ENCODE measurements around the gene PIK3C2G.

PIK3C2G gene

DNA sequence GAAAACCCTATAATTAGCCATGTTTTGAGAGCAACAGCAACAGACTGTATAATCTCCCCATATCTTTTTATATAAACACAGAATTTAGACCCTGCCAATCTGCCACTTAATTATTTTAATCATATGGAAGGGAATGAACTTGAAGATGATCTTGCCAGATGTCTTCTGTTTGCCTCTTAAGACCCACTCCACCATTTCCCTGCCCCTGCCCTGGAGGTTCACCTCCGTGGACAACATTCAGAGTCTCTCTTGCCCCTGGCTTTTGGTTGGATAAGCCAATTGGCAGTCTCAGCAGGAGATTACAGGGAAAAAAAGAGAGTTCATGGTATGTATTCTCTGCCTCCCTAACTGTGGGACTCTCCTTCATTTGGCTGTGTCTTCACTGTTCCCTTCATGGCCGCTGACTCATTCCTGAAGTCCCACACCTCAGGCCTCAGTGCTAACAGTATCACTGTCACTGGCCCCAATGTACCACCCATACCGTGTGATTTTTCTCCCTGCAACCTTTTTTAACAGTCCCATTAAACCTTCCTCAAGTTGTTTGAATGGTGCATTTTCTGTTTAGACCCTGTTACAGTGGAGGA lies 184.8 kb downstream of the PIK3C2G start:
- Mint-ChIP-seq H3K27ac (no peak overlapping the region), H3K27me3 (no peaks in the 10 kb centered on the region), H3K4me1 (no peaks in the 10 kb centered on the region), H3K4me3 (no peak overlapping the region), H3K9me3 (peaks cover 0 to 17% of the 10 kb centered on the region in 2 donors)
- DNase-seq (no peak), ATAC-seq (no peak)

DNA sequence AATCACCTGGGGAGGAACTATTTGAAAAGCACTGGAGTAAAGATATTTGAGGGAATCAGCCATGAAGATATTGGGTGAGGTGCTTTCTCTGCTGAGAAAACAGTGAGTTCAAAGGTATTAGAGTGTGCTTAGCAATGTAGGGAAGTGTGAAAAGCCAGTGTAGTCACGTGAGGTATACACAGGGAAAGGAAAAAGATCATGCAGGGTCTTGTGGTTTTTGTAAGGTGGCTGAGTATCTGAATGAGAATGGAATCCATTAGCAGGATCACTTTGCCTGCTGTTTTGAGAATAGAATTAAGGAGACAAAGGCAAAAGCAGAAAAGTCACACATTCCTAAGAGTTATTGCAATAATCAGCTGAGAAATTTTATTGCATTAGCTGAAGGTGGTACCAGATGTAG lies 193.0 kb downstream of the PIK3C2G start:
- H3K4me1 Mint-ChIP-seq = no peaks in the 10 kb centered on the region
- DNase-seq (no peak), ATAC-seq (no peak)
- H3K9me3 Mint-ChIP-seq = peaks cover 0 to 32% of the 10 kb centered on the region in 2 donors
- H3K27ac Mint-ChIP-seq = no peak overlapping the region
- no peak overlapping the region for H3K4me3 Mint-ChIP-seq
- H3K27me3 Mint-ChIP-seq = no peaks in the 10 kb centered on the region

DNA sequence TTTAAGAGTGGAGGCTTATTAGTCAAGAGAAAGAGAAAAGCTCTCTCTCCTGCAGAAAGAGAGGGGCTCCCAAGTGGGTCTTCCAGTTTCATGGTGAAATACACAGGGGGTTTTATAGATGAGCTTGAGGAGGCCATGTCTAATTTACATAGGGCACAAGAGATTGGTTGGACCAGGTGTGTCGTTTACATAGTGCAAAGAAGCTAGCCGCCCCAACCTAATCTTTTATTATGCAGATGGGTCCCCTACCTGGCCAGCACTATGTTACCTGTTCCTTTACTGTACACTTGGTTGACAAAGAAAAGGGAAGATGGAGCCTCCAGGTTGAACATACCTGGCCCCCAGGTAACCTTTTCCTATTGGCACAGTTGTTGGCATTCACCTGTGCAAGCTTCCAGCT lies 195.0 kb downstream of the PIK3C2G start:
- no peak overlapping the region for H3K4me3 Mint-ChIP-seq
- no peaks in the 10 kb centered on the region for H3K27me3 Mint-ChIP-seq
- no peak for ATAC-seq
- DNase-seq = no peak
- peaks cover 0 to 15% of the 10 kb centered on the region in 2 donors for H3K9me3 Mint-ChIP-seq
- H3K4me1 Mint-ChIP-seq = no peaks in the 10 kb centered on the region
- no peak overlapping the region for H3K27ac Mint-ChIP-seq

DNA sequence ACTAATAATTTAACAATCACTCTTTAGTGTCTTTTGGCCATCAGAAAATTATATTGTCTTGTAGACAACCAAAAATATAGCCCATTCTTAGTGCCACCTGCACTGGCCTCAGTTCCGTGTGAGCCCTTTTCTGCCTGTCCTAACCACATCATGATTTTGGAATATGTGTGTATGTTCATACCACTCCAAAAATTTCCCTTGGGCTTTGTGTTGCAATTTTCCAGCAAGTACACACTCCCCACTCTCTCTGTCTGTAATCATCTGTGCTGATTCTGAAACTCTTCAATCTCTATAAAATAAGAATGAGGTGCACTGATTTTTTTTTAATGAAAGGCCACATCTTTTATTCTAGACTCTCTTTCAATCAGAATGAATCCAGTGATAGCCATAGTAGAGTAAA lies 196.0 kb downstream of the PIK3C2G start:
- Mint-ChIP-seq H3K27ac (no peak overlapping the region), H3K9me3 (peaks cover 0 to 9% of the 10 kb centered on the region in 2 donors), H3K27me3 (no peaks in the 10 kb centered on the region), H3K4me1 (no peaks in the 10 kb centered on the region), H3K4me3 (no peak overlapping the region)
- ATAC-seq (no peak), DNase-seq (no peak)

DNA sequence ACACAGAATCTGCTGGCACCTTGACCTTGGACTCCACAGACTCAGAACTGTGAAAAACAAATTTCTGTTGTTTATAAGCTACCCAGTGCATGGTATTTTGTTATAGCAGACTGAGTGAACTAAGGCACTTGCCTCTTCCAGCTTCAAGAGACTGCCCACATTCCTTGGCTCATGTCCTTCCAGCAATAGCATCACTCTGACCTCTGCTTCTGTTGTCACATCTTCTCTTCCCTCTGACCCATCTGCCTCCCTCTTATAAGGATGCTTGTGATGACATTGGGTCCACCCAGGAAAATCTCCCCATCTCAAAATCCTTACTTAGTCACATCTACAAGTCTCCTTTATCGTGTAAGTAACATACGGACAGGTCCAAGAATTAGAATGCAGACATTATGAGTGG lies 200.4 kb downstream of the PIK3C2G start:
- Mint-ChIP-seq H3K9me3 (no peaks in the 10 kb centered on the region), H3K27ac (no peak overlapping the region), H3K4me1 (no peaks in the 10 kb centered on the region), H3K27me3 (no peaks in the 10 kb centered on the region), H3K4me3 (no peak overlapping the region)
- ATAC-seq = no peak
- DNase-seq = no peak

DNA sequence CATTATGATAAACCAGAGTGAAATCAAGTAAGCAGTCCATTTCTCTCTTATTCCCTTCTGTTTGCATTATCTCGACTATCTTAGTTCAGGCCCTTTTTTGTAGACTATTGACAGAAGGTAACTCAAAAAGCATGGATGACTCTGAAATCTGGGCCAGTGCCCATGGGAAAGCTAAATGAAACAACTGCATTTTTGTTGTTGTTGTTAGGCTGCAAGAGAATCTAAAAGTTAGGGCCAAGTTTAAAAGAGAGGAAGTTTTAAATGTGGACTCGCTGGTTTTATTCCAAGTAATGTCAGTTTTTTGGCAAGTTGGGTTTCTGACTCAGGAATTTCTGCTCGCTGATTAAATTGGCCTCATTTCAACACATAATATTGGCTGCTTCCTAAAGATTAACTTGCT lies 201.1 kb downstream of the PIK3C2G start:
- no peak for ATAC-seq
- H3K9me3 Mint-ChIP-seq = no peaks in the 10 kb centered on the region
- no peaks in the 10 kb centered on the region for H3K4me1 Mint-ChIP-seq
- no peak overlapping the region for H3K4me3 Mint-ChIP-seq
- no peak overlapping the region for H3K27ac Mint-ChIP-seq
- no peaks in the 10 kb centered on the region for H3K27me3 Mint-ChIP-seq
- DNase-seq = no peak

DNA sequence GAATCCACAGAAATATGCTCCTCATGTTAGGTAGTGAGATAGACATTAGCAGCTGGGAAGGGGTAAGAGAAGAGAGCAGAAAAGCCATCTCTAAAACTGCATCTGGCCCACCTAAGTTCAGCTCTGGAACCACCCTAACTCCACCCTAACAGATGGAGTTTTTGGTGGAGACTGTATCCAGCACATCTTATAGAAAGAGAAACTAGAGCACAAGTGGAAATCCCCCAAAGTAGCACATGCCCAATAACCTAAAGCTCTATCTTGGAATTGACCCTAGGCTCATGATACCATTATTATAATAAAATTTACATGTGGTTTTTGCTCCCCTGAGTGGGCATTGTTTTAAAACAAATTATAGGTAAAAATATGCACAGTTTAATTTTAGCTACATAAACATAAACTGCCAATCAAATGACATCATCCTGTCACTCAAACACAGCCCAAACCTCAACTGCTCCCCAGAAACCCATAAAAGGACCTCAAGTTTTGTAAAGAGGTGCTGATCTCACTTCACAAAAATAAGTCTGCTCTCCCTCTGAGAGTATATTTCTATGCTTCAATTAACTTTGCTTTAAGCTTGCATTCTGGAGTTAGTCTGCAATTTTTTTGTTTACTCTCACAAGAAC lies 206.4 kb downstream of the PIK3C2G start:
- Mint-ChIP-seq H3K27me3 (no peaks in the 10 kb centered on the region), H3K9me3 (peaks cover 0 to 5% of the 10 kb centered on the region in 2 donors), H3K4me1 (no peaks in the 10 kb centered on the region), H3K4me3 (no peak overlapping the region), H3K27ac (no peak overlapping the region)
- no peak for DNase-seq
- ATAC-seq = no peak

DNA sequence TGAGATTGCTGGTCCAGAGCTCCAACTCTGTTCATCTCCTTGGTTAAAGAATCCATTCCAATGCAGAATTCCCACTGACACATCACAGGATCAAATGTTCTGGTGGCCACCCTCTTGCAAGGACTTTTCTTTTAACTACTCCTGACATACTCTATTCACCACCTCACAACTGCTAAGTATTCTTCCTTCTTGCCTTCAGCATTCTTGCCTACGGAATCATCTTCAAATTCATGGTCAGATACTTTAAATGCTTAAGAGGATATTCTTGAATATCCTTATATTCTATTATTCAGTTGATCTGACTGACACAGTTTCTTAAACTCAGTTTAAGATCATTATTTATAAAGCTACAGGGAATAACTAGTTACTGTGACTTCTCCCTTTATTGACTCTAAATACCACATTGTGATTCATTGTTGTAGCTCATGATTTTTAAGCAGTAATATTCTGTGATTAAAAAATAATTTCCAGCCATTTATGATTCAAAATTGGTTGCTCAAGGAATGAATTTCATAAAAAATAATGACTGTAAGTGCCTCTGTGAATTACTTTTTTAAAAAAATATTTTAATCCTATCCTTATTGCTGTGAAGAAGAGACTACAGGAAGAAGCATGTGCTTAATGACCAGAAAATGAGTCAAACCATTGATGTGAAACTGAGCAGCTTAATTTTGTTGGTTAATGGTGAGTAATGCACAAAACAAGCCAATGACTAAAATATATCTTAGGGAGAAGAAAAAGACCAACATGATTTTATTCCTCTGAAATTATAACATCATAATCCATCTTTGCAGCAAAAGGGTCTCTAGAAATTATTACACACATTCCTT lies 207.1 kb downstream of the PIK3C2G start:
- H3K4me1 Mint-ChIP-seq = no peaks in the 10 kb centered on the region
- H3K9me3 Mint-ChIP-seq = peaks cover 0 to 5% of the 10 kb centered on the region in 2 donors
- no peak overlapping the region for H3K4me3 Mint-ChIP-seq
- H3K27me3 Mint-ChIP-seq = no peaks in the 10 kb centered on the region
- ATAC-seq (no peak), DNase-seq (no peak)
- no peak overlapping the region for H3K27ac Mint-ChIP-seq

DNA sequence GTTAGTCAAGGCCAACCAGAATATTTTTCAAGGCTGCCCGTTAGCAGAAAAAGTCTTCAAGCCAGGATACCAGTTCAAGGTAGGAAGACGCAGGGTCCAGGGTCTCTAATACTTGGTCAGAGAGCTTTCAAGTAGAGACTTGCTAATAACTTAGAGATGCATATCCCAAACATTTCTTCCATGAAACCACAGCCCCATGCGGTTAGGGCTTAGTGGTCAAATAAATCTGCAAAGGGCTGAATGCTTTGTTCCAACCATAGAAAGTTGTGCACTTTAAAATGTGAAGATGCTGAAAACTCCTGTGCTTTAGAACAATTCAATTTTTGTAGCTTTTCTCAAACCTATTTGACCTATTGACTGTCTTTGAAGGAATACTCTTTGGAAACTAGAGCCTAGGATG lies 208.9 kb downstream of the PIK3C2G start:
- H3K4me1 Mint-ChIP-seq = no peaks in the 10 kb centered on the region
- no peak overlapping the region for H3K27ac Mint-ChIP-seq
- H3K4me3 Mint-ChIP-seq = no peak overlapping the region
- H3K27me3 Mint-ChIP-seq = no peaks in the 10 kb centered on the region
- DNase-seq (no peak), ATAC-seq (no peak)
- H3K9me3 Mint-ChIP-seq = peaks cover 0 to 5% of the 10 kb centered on the region in 2 donors

DNA sequence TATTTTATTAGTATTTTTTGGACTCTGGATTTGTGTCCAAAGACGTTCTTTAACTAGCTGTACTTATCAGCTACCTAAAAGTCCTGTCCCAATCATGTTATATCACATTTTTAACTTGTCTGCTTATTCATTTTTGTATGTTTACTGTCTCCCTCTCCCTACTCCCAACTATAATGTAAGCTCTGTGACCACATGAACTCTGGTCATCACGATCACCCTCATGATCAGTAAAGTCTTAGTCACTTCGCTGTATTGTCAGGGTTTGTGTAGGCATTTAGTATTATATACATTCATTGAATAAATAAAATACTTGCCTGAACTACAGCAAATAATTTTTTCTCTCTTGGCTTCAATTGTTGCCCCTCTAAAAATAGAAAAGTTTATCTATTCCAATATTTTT lies 211.0 kb downstream of the PIK3C2G start:
- DNase-seq (no peak), ATAC-seq (no peak)
- Mint-ChIP-seq H3K9me3 (peaks cover 0 to 5% of the 10 kb centered on the region in 2 donors), H3K4me1 (no peaks in the 10 kb centered on the region), H3K4me3 (no peak overlapping the region), H3K27ac (no peak overlapping the region), H3K27me3 (no peaks in the 10 kb centered on the region)

DNA sequence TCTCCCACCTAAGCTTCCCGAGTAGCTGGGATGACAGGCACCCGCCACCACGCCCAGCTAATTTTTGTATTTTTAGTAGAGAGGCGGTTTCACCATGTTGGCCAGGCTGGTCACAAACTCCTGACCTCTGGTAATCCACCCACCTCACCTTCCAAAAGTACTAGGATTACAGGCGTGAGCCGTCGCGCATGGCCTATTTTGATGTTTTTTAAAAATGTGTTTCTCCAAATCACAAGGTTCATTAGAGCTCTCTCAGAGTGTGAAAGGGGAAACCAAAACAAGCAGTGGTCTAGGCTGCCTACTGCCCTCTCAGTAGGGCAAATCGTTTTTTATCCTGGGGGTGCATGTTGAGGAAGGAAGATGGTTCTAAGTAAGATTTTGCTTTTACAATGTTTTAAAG lies 211.5 kb downstream of the PIK3C2G start:
- no peaks in the 10 kb centered on the region for H3K27me3 Mint-ChIP-seq
- no peak for DNase-seq
- no peaks in the 10 kb centered on the region for H3K4me1 Mint-ChIP-seq
- H3K4me3 Mint-ChIP-seq = no peak overlapping the region
- H3K27ac Mint-ChIP-seq = no peak overlapping the region
- peaks cover 0 to 5% of the 10 kb centered on the region in 2 donors for H3K9me3 Mint-ChIP-seq
- ATAC-seq = no peak

DNA sequence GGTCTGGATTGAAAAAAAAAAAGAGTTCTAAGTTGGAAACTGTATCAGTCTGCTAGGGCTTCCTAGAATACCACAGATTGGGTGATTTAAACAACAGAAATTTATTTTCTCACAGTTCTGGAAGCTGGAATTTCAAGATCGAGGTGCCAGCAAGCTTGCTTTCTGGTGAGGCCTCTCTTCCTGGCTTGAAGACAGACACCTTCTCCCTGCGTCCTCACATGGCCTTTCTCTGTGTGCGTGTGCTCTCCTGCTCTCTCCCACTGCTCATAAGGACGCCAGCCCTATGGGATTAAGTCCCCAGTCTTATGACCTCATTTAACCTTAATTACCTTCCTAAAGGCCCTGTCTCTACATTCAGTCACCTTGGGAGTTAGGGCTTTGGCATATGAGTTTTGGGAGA lies 215.5 kb downstream of the PIK3C2G start:
- no peak for DNase-seq
- no peak for ATAC-seq
- no peak overlapping the region for H3K4me3 Mint-ChIP-seq
- H3K4me1 Mint-ChIP-seq = no peaks in the 10 kb centered on the region
- H3K9me3 Mint-ChIP-seq = no peaks in the 10 kb centered on the region
- no peak overlapping the region for H3K27ac Mint-ChIP-seq
- H3K27me3 Mint-ChIP-seq = no peaks in the 10 kb centered on the region

DNA sequence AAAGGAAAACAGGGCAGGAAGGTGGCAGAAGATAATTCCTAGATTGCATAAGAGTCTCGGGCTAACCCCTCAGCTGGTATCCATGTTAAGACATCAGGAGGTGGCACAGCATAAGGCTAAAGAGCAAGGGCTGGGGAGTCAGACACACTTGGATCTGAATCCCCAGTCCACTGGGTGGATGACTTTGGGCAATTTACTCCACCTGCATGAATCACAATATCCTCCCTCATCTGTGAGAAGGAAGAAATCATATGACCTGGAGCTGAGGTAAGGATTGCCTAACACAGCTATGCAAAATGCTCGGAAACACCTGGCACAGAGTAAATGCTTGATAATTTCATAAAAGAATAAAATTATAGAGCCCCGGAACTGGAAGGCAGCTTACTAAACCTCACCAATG lies 217.9 kb downstream of the PIK3C2G start:
- no peaks in the 10 kb centered on the region for H3K4me1 Mint-ChIP-seq
- no peak for DNase-seq
- H3K9me3 Mint-ChIP-seq = no peaks in the 10 kb centered on the region
- no peak overlapping the region for H3K27ac Mint-ChIP-seq
- no peak overlapping the region for H3K4me3 Mint-ChIP-seq
- ATAC-seq = no peak
- no peaks in the 10 kb centered on the region for H3K27me3 Mint-ChIP-seq

DNA sequence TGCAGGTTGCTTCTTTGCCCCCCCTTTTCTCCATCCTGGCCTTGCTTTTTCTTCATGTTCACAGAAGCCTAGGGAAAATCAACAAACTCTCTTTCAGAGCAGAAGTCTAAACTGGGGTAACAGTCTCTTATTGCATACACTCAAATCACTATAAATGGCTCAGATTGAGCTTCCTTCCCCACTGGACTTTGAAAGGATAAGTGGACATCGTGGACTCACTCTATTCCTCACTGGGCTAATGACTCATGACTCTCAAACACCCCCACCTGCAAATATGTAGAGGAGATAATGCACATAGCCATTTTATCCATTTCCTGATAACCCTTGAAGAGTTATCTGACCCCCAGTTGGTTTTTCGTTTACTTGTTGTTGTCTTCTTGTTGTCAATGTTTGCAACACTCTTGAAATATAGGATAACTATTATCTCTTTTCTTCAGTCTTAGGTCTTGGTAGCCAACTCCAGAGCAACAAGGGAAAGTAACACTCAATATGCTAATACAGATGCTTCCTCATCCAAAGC lies 221.3 kb downstream of the PIK3C2G start:
- Mint-ChIP-seq H3K9me3 (no peaks in the 10 kb centered on the region), H3K4me3 (no peak overlapping the region), H3K27me3 (no peaks in the 10 kb centered on the region), H3K27ac (no peak overlapping the region), H3K4me1 (no peaks in the 10 kb centered on the region)
- no peak for ATAC-seq
- no peak for DNase-seq

DNA sequence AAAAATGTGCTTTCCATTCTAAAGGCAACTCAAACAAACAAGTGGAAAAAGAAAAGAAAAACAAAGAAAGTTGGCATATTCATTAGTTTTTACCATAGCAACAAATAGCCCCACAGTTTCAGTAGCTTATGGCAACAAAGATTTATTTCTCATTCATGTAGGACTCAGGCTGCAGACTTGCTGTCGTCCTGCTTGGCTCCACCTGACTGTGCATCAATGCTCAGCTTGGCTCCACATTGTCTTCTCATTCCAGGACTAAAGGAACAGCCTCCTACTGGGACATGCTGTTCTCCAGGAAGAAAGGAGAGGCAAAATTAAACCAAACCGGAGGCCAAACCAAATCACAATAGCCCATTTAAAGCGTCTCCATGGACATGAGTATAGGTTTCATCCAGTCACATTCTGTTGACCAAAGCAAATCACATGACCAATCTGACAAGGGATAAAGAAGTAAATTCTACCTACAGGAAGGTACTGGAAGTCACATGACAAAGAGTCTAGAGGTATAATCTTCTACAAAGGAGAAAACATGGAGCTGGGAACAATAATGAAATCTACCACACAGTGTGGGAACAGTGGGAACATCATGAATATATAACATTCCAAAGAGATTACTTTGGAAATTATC lies 222.5 kb downstream of the PIK3C2G start:
- Mint-ChIP-seq H3K9me3 (no peaks in the 10 kb centered on the region), H3K4me1 (no peaks in the 10 kb centered on the region), H3K4me3 (no peak overlapping the region), H3K27me3 (no peaks in the 10 kb centered on the region), H3K27ac (no peak overlapping the region)
- ATAC-seq (no peak), DNase-seq (no peak)

DNA sequence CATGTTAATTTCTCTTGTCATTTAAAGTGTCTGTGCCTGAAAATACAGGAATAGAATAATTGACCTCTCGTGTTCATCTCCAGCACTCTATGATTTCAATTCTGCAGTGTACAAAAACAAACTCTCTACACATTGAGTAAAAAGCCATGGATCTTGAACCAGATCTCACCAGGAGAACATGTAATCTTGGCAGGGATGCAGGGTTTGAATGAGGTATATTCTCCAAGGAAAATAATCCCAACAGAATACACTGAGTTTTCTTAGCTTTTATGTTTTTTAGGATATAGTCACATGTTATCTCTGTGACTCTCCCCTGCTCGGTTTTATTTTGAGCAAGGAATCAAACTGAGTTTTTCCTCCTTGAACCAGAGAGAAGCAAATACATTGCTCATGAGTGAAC lies 224.7 kb downstream of the PIK3C2G start:
- H3K27ac Mint-ChIP-seq = no peak overlapping the region
- DNase-seq (no peak), ATAC-seq (no peak)
- no peaks in the 10 kb centered on the region for H3K4me1 Mint-ChIP-seq
- no peak overlapping the region for H3K4me3 Mint-ChIP-seq
- H3K9me3 Mint-ChIP-seq = no peaks in the 10 kb centered on the region
- no peaks in the 10 kb centered on the region for H3K27me3 Mint-ChIP-seq

Measured in stimulated activated naive CD8-positive, alpha-beta T cell treated with anti-CD3 and anti-CD28 coated beads, Interleukin-15, amount 100 ng/mL, for 72 hours (primary cell).